ENCODE results near the gene CRB1.
A peak's percentile ranks its signal among the peaks of the same experiment; 100 is the strongest.

CRB1 gene

DNA sequence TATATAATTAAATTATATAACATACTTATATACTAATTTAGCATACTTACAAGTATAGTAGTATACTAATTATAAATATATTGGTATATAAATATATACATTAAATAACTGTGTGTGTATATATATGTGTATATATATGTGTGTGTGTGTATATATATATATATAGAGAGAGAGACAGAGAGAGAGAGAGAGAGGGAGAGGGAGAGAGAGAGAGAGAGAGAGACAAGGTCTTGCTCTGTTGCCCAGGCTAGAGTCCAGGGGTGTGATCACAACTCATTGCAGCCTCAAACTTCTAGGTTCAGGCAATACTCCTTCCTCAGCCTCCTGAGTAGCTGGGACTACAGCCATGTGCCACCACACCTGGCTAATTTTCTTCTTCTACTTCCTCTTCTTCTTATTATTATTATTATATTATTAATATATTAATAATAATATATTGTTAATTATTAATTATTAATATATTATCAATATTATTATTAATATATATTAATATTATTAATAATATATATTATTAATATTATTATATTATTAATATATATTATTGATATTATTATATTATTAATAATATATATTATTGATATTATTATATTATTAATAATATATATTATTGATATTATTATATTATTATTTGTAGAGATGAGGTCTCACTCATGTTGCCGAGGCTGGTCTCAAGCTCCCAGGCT, 185.5 kb downstream of the CRB1 start:
- peak in 1 of 2 donors; percentile 78 for DNase-seq (ENCODE audit: low read depth in 2 of 2)
- no peak for TF ChIP-seq CTCF (IDR thresholded peaks at IDR 0.05; ENCODE audit: low read depth, low read length)

GRCh38 chr1:197462539-197462938, 194.5 kb downstream of the CRB1 start:
- H3K4me3 ChIP-seq (replicated peaks in 1 of 2; ENCODE audit: low read depth in 2 of 2, low read length in 2 of 2): no peak overlapping the region
- DNase-seq (ENCODE audit: low read depth in 2 of 2): no peak
- no peak for TF ChIP-seq CTCF (IDR thresholded peaks at IDR 0.05; ENCODE audit: low read depth, low read length)

More for the DNA sequence above, 185.5 kb downstream of the CRB1 start:
- H3K4me3 ChIP-seq (replicated peaks in 1 of 2; ENCODE audit: low read depth in 2 of 2, low read length in 2 of 2): no peak overlapping the region

DNA sequence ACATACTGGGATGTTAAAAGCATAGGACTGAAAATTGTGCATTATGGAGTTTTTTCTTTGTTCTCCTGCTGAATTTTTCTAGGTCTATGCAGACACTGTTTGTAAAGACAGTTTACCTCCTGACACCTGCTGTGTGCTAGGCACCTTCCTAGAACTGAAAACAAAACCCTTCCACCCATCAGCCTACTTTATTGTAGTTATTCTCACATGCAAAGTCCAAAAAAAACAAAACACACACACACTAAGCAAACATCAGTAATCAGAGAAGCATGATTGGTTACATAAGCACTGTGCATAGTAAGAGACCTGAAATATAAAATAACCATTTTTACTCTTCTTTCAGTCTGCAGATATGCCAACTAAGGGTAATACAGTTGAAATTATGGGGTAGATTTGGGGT, 195.1 kb downstream of the CRB1 start:
- no peak for TF ChIP-seq CTCF (IDR thresholded peaks at IDR 0.05; ENCODE audit: low read depth, low read length)
- no peak for DNase-seq (ENCODE audit: low read depth in 2 of 2)
- H3K4me3 ChIP-seq (replicated peaks in 1 of 2; ENCODE audit: low read depth in 2 of 2, low read length in 2 of 2): no peak overlapping the region

- no peak for TF ChIP-seq CTCF (IDR thresholded peaks at IDR 0.05; ENCODE audit: low read depth, low read length)
- DNase-seq (ENCODE audit: low read depth in 2 of 2): peak; percentile 58 to 98
- no peak overlapping the region for H3K4me3 ChIP-seq (replicated peaks in 1 of 2; ENCODE audit: low read depth in 2 of 2, low read length in 2 of 2)
These were observed 196.0 kb downstream of the CRB1 start for GRCh38 chr1:197464044-197464443.

- TF ChIP-seq CTCF (IDR thresholded peaks at IDR 0.05; ENCODE audit: low read depth, low read length): no peak
- no peak overlapping the region for H3K4me3 ChIP-seq (replicated peaks in 1 of 2; ENCODE audit: low read depth in 2 of 2, low read length in 2 of 2)
- DNase-seq (ENCODE audit: low read depth in 2 of 2): no peak
These were observed 197.7 kb downstream of the CRB1 start for GRCh38 chr1:197465528-197466327.

GRCh38 chr1:197466813-197467212, 198.8 kb downstream of the CRB1 start:
- no peak for TF ChIP-seq CTCF (IDR thresholded peaks at IDR 0.05; ENCODE audit: low read depth, low read length)
- DNase-seq (ENCODE audit: low read depth in 2 of 2): no peak
- H3K4me3 ChIP-seq (replicated peaks in 1 of 2; ENCODE audit: low read depth in 2 of 2, low read length in 2 of 2): no peak overlapping the region
